ENCODE data around the gene MAP4K3.

GRCh38 chr2:39469807-39470206 is 32.7 kb upstream of the MAP4K3 start:
- no peak for TF ChIP-seq EZH2 (IDR thresholded peaks at IDR 0.05; ENCODE audit: borderline replicate concordance, insufficient read depth, low read depth, low read length, poor library complexity, severe bottlenecking)
- TF ChIP-seq CTCF (IDR thresholded peaks at IDR 0.05): no peak

Data from B cell (primary cell).